GM19452 (cell line): ENCODE results near the gene TBX5.
"Not testable (repeated sequence)": the region's sequence is repeated elsewhere in the genome, so short reads cannot be mapped to it uniquely, and the experiment has no call there.

ENCODE experiments used
- ATAC-seq: cut with Tn5 transposase; IDR thresholded peaks from one replicate; pipeline ENCODE4 v1.9.1; 2021; ENCODE audit not compliant: unreplicated experiment

The TBX5 gene

DNA sequence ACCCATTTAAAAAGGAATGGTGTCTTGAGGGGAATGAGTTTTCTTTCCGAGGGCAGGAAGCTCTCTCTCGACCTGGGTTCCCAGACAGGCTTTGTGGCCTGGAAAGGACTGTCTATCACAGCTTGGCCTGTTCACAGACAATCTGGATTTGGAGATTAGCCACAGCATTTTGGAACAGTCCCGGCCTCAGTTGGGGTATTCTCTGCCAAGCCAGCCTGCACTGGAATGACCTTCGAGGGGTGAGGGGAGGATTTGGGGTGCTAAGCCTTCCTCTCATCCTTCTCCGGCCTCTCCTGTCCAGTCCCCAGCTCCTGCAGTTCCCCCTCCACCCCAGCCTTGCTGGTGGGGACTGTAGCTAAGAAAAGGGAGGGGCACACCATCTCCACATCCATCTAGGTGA lies 13.0 kb downstream of the TBX5 start:
- ATAC-seq, result no peak

DNA sequence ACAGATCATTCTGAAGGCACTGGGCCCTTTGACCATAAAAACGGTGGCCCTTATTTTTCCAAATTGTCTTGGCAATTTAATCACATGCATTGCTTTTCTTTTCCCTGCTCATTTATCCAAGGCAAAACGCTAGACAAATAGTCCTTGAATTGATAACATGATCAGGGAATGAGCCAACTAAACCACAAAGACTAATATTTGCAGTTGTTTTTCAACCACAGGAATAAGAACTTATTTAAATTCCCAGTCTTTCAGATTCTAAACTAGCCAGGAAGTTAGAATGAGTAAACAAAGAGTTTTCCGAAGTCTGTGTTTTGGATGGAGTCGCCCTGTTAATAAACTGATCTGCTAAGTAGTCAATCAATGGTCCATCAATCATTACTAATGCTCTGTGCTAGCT lies 14.9 kb downstream of the TBX5 start:
- ATAC-seq, result no peak

DNA sequence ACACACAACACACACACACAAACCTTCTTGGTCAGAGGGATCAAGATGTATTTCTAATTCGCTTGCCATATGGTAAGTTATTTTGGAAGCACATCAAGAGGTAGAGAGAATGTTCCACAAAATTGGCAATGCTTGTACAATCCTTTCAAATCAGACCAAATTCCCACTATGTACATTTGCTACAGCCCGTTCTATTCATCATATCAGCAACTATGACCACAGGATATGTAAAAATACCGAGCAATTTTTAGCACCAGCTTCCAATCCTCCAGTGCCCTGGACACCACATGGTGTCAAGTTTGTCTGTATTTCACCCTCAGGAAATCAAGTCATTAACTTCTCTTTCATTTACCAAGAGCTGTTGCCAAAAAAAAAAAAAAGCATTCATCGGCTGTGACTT lies 21.2 kb downstream of the TBX5 start:
- ATAC-seq, result no peak

DNA sequence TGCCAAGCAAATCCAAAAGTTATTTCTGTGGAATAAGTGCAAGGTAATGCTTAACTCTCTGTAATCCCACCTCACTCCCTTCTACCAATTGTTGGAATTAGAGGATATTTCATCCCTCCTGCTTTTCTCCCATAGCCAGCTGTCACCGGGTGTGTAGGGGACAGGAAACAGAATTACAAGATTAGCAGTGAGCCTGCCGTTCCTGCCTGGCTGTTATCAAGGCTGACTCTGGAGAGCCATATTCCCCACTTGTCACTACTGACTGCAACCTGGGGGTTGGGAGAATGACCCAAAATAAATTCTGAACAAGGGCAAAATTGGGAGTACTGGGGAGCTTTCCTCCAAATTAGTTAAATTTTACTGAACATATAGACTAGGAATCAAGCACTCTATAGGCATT lies 24.8 kb downstream of the TBX5 start:
- no peak for ATAC-seq

DNA sequence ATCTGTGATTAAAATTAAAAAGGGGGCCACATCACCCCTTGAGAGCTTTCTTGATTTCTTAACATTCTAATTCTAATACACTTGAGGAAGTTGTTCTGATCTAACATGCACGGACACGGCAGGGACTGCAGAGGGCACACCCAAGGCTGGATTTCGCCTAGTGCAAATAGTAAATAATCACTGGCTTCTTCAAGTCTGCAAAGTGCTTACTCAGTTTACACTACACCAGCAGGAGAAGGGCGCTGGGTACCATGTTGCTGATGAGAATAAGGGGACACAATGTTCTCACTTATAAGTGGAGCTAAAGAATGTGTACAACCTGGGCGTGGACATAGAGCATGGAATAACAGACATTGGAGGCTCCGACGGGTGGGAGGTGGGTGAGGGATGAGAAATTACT lies 34.2 kb downstream of the TBX5 start:
- ATAC-seq, result no peak

DNA sequence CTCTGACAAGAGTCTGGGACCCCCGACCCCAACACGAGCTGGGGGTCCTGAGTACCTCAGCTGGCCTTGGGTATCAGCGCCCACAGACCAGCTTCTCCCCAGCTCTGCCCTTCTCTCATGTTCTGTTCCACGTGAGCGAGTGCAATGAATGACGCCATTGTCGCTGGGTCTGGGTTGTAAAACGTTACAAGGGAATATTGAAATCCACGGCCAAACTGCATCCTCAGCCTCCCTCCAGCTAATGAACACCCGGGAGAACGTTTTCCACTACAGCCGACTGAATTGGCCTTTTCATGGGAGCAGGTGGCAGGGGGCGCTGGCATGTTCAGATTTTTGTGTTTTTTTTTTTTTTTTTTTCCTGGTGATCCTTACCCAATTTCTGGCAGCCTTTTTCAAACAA lies 34.7 kb downstream of the TBX5 start:
- no peak for ATAC-seq

DNA sequence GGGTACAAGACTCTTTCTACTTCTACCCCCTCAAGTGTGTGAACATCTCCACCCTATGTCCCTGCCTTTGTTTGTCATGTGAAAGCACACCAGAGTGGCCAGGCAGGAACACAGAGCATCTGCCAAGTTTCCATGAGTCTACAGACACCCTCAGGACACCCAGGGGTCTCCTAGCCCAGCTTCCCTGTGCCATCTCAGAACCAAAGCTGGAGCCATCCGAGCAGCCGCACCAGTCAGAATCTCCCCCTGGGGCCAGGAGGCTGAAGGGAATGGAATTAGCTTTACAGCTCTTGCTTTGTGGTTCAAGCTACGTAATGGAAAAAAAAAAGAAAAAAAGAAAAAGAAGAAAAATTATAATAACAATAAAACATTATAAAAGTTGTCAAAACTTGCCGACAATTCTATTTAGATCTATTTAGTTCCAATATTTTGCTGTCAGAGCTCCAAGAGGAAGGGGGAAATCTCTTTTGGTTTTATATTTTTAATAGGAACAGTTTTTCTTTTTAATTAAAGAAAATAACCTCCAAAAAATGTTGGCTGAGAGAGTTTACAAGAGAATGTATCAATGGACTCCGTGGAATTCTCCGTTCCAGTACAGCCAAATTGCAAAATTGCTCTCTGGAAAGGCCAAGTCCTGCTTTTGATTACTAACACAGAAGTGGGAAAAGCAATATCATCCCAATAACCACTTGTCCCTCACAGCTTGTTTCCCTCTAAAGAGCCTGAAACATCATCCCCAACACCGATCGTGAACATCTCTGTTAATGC lies 37.1 kb downstream of the TBX5 start:
- no peak for ATAC-seq

DNA sequence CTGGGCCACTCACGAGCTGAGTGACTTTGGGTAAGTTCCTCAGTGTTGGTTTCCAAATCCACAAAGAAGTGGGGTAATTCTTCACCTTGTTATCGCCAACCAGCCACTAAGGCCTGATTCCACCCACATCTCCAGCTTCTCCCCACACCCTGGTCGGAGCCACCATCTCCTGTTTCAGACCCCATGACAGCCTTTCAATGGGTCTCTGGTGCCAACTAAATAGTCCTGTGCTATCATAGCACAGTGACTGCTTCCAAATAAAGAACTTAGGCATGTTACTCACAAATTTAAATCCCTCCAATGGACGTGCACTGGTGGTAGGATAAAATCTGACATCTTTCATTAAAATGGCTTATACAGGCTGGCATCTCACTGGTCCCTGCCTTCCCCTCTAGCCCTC lies 44.0 kb downstream of the TBX5 start:
- ATAC-seq, result no peak

DNA sequence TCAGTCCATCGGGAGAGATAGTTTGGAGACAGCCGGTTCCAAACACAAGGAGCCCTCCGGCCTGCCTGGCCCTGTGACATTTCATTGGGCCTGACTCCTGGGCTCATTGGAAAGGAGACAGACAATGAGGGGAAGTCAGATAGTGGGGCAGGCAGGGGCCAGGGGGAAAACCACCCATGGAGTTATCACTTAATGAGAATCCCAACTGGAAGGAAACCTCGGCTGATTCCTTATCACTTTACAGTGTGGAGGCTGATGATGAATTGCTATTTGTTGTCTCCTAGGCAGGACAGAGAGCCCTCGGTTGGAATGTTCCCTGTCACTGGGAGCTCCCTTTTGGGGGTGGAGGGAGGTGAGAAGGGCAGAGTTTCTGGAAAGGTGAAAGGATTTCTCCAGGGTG lies 44.4 kb downstream of the TBX5 start:
- no peak for ATAC-seq

DNA sequence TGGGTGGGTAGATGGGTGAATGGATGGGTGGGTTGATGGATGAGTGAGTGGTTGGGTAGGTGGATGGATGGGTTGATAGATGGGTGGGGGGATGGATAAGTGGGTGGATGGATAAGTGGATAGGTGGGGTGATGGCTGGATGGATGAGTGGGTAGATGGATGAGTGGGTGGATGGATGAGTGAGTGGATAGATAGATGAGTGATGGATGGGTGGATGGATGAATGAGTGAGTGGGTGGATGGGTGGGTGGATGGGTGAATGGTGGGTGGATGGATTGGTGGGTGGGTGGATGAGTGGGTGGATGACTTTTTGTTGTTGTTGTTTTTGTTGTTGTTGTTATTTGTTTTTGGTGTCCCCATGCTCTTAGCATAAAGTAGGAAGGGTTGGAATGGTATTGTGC lies 45.5 kb downstream of the TBX5 start:
- no peak for ATAC-seq

DNA sequence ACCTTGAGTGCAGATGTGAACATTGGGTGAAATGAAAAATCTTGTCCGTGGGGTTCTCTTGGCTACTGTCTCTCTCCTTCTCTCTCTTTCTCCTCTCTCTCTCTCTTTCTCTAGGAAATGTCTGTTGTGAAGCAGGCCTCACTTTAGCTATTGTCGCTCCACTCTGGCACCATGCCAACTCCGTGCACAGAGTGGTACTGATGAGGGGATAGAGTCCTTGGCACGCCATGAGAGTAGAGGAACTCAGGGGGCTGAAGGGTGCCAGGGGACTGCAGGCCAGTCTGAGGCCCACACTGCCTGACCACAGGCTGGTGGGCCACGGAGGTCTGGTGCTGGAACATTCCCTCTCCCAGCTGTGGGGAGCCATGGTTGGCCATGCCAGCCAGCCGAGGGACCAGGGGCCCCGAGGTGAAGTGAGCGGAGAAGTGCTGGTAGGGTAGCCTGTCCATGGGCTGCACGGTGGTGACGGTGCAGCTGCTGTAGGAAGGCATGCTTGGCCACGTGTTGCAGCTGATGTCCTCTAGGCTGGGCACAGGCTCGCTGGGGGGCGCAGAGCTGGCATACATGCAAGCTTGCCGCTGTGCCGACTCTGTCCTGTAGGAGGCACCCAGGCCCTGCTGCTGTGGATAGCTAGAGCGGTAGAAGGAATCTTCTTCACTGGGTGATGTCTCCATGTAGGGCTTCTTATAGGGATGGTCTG lies 50.4 kb downstream of the TBX5 start:
- ATAC-seq, result no peak

DNA sequence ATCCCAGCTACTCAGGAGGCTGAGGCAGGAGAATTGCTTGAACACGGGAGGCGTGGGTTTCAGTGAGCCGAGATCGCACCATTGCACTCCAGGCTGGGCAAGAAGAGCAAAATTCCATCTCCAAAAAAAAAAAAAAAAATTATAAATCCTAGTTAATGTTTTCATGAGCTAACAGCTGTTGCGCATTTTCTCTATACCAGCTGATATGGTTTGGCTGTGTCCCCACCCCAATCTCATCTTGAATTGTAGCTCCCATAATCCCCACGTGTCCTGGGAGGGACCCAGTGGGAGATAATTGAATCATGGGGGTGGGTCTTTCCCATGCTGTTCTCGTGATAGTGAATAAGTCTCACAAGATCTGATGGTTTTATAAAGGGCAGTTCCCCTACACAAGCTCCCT lies 56.7 kb downstream of the TBX5 start:
- not testable (repeated sequence) for ATAC-seq

DNA sequence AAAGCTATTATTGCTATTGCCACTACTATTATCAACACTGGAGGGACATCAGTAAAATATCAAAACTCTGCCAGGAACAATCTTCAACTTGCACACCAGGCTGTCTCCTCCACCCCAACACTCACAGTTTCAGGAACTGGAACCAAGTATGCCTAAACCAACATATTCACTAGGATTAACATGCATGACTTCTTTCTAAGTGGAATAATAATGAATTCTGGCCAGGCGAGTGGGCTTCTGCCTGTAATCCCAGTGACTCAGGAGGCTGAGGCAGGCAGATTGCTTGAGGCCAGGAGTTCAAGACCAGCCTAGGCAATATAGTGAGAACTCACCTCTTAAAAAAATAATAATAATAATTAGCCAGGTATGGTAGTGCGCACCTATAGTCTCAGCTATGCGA lies 58.1 kb downstream of the TBX5 start:
- no peak for ATAC-seq

DNA sequence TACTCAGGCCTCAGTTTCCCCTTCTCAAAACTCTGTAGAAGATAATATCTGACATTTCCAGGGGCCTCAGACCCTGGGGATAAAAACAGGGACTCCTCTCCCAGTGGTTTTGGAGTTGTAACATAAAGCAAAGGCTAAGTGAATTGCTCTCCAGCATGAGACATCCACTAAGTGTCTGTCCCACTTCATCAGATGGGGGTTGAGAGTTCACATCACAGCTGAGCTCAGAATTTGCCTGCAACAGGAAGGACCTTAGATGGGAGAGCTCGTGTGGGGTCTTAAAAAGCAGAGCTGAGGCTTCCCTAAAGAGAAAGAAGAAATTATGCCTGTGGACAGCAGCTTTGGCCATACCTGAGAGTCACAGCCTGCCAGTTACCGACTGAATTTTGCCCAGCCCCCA lies 61.1 kb downstream of the TBX5 start:
- ATAC-seq, result no peak

DNA sequence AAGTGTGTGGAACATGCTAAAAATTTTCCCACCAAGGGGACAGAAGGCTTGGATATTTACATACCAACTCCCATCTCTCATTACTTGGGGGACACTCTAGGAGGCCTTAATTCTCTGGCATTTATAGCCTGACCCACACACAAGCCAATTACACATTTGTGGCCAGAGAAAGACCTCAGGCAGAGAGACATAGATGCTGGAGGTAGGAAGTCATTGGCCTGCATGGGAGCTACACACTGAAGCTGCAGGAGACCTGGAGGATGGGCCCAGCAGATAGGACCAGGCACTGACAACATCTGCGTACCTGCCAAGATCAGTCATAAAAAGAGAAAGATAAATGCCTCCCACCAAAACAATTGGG lies 61.7 kb downstream of the TBX5 start:
- no peak for ATAC-seq

DNA sequence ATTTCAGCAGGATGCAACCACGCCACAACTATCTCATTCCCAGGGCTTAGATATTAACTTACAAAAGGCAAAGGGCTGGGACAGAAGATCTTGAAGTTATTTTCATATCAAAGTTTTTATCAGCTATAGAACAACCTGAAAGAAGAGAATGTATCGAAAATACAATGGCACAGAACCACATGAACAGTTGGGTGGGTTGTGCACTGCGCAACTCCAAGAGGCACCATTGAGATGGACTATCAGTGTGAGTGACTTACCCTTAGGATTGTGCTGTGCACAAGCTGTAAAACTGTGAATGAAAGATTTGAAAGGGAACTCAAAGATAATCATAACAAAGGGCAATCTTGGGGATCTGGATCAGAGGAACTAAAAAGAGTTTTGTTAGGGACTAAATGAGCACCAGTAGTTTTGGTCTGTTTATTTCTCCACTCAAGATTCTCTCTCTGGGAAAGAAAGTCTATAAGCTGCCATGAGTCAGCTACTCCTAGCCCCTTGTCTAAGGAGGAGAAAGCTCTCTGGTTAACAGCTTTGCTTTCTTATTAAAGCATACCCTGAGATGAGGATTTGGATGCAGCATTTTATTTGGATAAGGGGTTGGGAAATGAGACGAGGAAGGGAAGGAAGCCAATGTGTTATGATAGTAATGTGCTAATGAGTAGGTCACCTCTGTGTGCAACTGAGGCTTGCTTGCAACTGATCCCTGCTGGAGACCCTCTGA lies 62.2 kb downstream of the TBX5 start:
- ATAC-seq, result no peak

DNA sequence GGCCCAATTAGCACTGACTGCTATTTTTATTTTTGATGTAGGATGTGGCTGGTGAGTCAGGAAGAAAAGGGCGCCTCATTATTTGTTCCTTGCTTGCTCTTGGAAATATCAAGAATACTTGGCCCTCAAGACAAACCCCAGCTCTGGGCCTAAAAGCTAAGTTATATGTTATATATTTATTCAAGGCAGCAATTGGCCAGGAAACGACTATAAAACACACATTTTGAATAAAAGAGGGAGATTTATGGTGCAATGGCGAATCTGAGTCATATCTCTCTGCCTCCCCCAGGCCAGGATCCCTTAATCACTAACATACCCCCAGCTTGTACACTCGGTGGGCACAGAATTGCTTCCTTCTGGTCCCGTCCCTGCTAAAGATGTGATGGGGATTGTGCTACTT lies 63.3 kb downstream of the TBX5 start:
- ATAC-seq, result no peak

DNA sequence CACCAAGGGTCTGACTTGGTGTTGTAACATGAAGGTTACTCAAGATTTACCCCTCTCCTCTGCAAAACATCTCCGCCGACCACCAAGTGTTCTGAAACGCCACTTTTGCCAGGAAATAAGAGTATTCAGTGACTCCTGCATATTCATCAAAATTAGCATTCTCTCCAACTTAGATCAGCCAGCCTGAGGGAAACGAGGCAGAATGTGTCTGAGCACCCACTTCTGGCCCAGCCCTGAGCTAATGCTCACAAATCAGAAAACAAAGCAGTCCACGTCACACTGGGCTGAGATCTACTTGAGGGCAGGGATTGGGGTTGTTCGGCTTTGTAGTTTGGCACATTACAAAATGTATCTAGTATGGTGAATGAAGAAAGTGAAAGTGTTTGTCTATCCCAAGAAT lies 64.3 kb downstream of the TBX5 start:
- ATAC-seq, result no peak

DNA sequence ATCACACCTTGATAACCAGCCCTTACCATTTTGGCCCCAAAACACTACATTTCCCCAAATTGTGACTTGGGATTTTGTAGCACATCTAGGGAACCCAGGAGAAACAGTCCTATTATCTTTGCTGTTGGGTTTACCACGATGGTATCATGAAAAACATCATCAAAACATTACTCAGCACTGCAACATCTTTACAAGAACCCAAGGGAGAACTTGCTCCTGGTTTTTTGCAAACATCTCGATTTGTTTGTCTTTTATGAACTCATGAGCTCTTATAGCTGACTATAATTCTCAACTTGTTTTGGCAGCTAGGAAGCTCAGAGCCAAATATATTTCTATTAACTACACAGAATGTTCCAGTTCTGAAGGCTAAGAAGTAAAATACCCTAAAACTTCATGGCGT lies 65.7 kb downstream of the TBX5 start:
- ATAC-seq, result no peak

DNA sequence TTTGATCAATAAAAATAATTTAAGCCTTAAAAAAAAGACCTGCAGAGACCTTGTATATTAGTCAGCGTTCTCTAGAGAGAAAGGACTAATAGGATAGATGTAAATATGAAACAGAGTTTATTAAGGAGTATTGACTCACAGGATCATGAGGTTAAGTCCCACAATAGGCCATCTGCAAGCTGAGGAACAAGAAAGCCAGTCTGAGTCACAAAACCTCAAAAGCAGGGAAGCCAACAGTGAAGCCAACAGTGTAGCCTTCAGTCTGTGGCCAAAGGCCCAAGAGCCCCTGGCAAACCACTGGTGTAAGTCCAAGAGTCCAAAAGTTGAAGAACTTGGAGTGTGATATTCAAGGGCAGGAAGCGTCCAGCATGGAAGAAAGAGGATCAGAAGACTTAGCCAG lies 66.3 kb downstream of the TBX5 start:
- ATAC-seq, result no peak

DNA sequence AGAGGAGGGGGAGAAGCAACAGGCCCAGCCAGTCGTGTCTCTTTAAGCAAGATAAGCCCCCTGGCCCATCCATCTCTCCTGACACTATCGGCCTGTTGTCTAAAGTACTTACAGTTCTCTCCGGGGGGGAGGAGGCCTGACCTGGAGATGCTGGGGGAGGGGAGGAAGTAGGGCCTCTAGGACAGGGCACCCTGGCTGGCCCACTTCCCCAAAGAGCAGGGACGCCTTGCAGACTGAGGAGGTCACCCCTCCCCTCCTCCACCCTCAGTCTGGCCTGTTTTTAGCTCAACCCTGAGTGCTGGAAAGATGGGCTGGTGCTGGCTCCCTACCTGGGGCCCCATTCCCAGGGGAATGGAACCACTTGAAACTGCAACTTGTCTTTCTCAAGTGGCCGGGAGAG lies 70.3 kb downstream of the TBX5 start:
- no peak for ATAC-seq

DNA sequence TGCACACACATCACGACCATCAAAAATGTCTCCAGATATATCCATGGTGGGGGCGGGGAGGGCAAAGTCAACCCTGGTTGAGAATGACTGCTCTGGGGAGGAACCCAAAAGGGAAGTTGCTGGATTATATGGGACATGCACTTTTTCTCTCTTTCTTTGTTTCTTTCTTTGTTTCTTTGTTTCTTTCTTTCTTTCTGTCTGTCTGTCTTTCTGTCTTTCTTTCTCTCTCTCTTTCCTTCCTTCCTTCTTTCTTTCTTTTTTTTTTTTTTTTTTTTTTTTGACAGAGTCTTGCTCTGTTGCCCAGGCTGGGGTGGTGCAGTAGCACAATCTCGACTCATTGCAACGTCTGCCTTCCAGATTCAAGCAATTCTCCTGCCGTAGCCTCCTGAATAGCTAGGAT lies 71.5 kb downstream of the TBX5 start:
- no peak for ATAC-seq
